Heart left ventricle (tissue), 13 donors: ENCODE measurements around the gene DNAH1.

Experiments used
- CTCF ChIP-seq, 12 donors: fragments of 200-600 bp; sonication (generic) in 4 of 12; IDR thresholded peaks; one replicate each; pipeline versions ENCODE4 v1.5.0 to v1.8.0; 2018 to 2022; ENCODE audit warnings: antibody characterized with exemption in 12 of 12, mild to moderate bottlenecking in 5 of 12
- POLR2A ChIP-seq, 2 donors: fragments of 450-650 bp; IDR thresholded peaks; one replicate each; pipeline ENCODE4 v1.6.1; 2017; ENCODE audit warnings: antibody characterized with exemption in 2 of 2, mild to moderate bottlenecking in 2 of 2, moderate library complexity in 2 of 2
- donor health status: ischemic (EF 13 %, LVEDD 7.1; RV severe dilation, severe dysfunction).
- donor health status: DM: no; HTN: yes; CAD: no.
- donor health status: DM: no; HTN: no; CAD: no.
- donor health status: ischemic (EF 25% LVEDD 6.9; RV normal size, moderate dysfunction).
- donor health status: ischemic (EF 25% LVEDD 5.7; RV mildly dilated, moderate dysfunction).
- donor health status: ischemic (EF 35%, LVEDD 5.7; RV mildly dilated, moderate dysfunction).
- donor health status: nonischemic (EF 11% LVEDD 7.7; RV severe dilation, severe dysfunction).
- donor health status: DM: yes; HTN: yes; CAD: no.
- donor health status: PGD.
- donor health status: ischemic (EF 29% LVEDD 5.4; RV normal size, mild dysfunction).
- donor health status: nonischemic (EF 23%, LVEDD 6.1; RV moderate dilation, normal function).

GRCh38 chr3:52272831-52273230 is 43.3 kb upstream of the DNAH1 start:
- TF ChIP-seq CTCF (IDR thresholded peaks at IDR 0.05) (no peak), POLR2A (IDR thresholded peaks at IDR 0.05) (no peak)
